Nephron progenitor cell (in vitro differentiated cells): ENCODE data around the gene SLC5A5.

Experiments used
- DNase-seq: peaks from one replicate; pipeline ENCODE4 v3.0.0; 2021
- H3K27ac Mint-ChIP-seq: 2 replicates; pipeline ENCODE4 v1.8.0; 2021; ENCODE audit warnings: mild to moderate bottlenecking, moderate library complexity, mixed read lengths
- H3K27me3 Mint-ChIP-seq: 2 replicates; pipeline ENCODE4 v1.8.0; 2021; ENCODE audit warnings: mild to moderate bottlenecking, low read depth, mixed read lengths; ENCODE audit not compliant: poor library complexity
- H3K36me3 Mint-ChIP-seq: 2 replicates; pipeline ENCODE4 v1.8.0; 2021; ENCODE audit warnings: low read depth, mixed read lengths
- H3K4me1 Mint-ChIP-seq: 2 replicates; pipeline ENCODE4 v1.8.0; 2021; ENCODE audit warnings: mixed read lengths
- H3K4me3 Mint-ChIP-seq: 2 replicates; pipeline ENCODE4 v1.8.0; 2021; ENCODE audit warnings: mild to moderate bottlenecking, moderate library complexity, mixed read lengths
- H3K9me3 Mint-ChIP-seq: 2 replicates; pipeline ENCODE4 v1.8.0; 2021; ENCODE audit warnings: mild to moderate bottlenecking, moderate library complexity, mixed read lengths
- CTCF ChIP-seq: fragments of 200-600 bp; sonication (generic); IDR thresholded peaks from 2 replicates; pipeline ENCODE4 v1.5.0; 2021; ENCODE audit warnings: antibody characterized with exemption

SLC5A5 gene

DNA sequence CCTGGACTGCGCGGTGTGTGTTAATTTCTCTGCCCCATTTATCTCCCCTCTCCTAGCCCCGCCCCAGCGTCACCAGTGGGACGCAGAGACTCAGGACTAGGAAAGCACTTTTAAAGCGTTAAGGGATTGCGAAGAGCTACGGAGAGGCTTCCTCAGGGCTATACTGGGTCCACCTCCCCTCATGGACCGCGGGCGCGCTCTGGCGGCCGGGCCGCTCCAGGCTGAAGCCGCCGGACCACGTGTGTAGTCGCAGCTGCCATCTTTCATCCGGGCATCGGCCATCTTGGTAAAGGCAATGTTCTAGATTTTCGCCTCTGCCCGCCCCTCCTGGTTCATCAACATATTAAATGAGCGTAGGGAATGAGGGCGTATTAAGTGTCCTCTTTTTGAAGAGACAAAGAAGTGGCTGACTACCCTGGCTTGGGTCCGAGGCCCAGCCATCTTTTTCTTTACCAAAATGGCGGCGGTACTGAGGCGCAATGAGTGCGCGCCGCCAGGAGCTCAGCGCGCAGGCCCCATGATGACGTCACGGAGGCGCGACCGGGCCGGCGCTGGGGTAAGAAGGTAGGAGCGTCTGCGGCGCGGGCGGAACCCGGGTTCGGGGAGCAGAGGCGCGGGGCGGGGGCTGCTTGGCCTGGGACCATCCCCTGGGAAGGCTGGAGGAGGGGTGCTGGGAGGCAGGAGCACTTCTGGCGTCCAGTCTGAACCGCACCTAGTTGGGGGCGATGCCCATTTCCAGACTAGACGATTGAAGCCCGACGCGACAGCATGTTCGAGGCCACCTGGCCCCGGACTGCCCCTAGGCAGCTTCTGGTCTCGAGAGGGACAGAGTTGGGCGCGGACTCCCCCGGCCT, 61.0 kb downstream of the SLC5A5 start, which contains the start of gene CCDC124:
Gene CCDC124, plus strand, starts transcription at position 531 of the 854 bp plus-strand sequence. CDS start 3,406 bp downstream, outside the sequence.
- H3K4me3 Mint-ChIP-seq = peak within 1 kb of the TSS; percentile 95
- H3K4me1 Mint-ChIP-seq = peaks cover 18% of the 10 kb centered on the region
- H3K27me3 Mint-ChIP-seq = peaks cover 20% of the 10 kb centered on the region
- H3K36me3 Mint-ChIP-seq = peaks cover 4% of the 10 kb centered on the region
- no peaks in the 10 kb centered on the region for H3K9me3 Mint-ChIP-seq
- peak; percentile 90 for DNase-seq
- peak; percentile 86 for TF ChIP-seq CTCF
- H3K27ac Mint-ChIP-seq = peak within 1 kb of the TSS; percentile 98

DNA sequence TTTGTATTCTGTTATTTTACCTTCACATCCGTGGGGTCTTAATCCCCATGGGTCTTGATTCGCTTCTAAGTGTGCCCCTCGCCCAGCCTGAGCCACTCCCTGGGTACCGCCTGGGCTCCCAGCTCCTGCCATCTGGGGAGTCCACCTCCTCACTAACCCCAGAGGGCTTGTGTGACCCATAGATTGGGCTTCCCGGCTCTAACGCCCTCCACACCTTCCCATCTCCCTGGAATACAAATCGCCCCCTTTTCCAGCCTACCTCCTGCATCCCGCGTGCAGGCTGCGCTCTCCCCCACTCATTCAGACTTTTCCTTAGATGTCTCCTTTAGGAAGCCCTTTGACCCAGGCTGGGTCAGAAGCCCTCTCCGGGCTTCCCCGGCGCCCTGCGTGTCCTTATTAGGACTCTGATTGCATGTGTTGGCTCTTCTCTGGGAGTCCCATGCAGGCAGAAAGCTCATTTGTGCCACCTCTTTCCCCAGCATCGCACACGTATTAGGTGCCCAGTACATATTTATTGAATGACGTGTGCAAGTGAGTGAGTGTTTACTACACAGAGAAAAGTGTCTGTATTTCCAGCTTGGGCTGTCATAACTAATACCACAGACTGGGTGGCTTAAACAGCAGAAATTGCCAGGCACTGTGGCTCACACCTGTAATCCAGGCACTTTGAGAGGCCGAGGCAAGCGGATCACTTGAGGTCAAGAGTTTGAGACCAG, 61.8 kb downstream of the SLC5A5 start:
- Mint-ChIP-seq H3K4me1 (peaks cover 18% of the 10 kb centered on the region), H3K27me3 (peaks cover 20% of the 10 kb centered on the region), H3K9me3 (no peaks in the 10 kb centered on the region), H3K4me3 (peak overlapping the region; percentile 95), H3K36me3 (peaks cover 4% of the 10 kb centered on the region), H3K27ac (peak overlapping the region; percentile 50)
- TF ChIP-seq CTCF = no peak
- no peak for DNase-seq

DNA sequence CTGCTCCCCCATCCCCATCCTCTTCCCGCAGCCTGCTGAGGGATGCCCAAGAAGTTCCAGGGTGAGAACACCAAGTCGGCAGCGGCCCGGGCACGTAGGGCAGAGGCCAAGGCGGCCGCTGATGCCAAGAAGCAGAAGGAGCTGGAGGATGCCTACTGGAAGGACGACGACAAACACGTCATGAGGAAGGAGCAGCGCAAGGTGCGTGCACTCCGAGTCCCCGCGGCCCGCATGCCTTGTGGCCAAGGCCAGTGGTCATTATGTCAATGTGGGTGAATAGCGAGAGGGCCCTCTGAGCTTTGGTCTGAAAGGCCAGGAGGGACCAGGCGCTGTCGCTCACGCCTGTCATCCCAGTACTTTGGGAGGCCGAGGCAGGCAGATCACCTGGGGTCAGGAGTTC, 64.6 kb downstream of the SLC5A5 start:
- no peaks in the 10 kb centered on the region for H3K9me3 Mint-ChIP-seq
- H3K27me3 Mint-ChIP-seq = no peaks in the 10 kb centered on the region
- H3K4me1 Mint-ChIP-seq = peaks cover 18% of the 10 kb centered on the region
- no peak for TF ChIP-seq CTCF
- no peak for DNase-seq
- H3K36me3 Mint-ChIP-seq = peaks cover 10% of the 10 kb centered on the region
- no peak overlapping the region for H3K4me3 Mint-ChIP-seq
- no peak overlapping the region for H3K27ac Mint-ChIP-seq

- no peak for DNase-seq
- Mint-ChIP-seq H3K4me3 (no peak overlapping the region), H3K27ac (no peak overlapping the region), H3K27me3 (no peaks in the 10 kb centered on the region), H3K4me1 (peaks cover 23% of the 10 kb centered on the region), H3K9me3 (no peaks in the 10 kb centered on the region), H3K36me3 (peaks cover 10% of the 10 kb centered on the region)
- TF ChIP-seq CTCF = no peak
Observed at GRCh38 chr19:17937371-17937900, 65.7 kb downstream of the SLC5A5 start.

DNA sequence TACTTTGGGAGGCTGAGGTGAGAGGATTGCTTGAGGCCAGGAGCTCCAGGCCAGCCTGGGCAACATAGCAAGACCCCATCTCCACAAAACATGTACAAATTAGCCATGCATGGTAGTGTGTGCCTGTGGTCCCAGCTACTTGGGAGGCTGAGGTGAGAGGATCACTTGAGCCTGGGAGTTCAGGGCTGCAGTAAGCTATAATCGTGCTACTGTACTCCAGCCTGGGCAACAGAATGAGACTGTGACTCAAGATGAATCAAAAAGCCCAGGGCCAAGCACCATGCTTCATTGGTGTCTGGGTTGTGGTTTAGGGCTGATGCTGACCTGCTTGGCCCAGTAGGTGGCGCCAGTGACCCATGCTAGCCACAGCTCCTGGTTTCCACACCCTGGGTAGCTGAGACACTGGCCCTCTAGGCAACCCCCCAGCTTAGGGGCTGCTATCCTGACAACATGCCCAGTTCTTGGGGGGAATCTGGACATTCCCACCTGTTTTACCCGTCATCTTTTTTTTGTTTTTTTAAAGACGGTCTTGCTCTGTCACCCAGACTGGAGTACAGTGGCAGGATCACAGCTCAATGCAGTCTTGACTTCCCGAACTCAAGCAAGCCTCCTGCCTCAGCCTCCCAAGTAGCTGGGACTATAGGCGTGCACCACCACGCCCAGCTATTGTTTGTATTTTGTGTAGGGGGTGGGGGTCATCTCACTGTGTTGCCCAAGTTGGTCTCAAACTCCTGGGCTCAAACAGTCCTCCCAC, 66.5 kb downstream of the SLC5A5 start:
- Mint-ChIP-seq H3K27ac (no peak overlapping the region), H3K4me3 (no peak overlapping the region), H3K27me3 (no peaks in the 10 kb centered on the region), H3K36me3 (peaks cover 10% of the 10 kb centered on the region), H3K4me1 (peaks cover 22% of the 10 kb centered on the region), H3K9me3 (no peaks in the 10 kb centered on the region)
- peak; percentile 86 for DNase-seq
- TF ChIP-seq CTCF = peak; percentile 94
